Measurements from ENCODE around the gene CTDSPL.

DNA sequence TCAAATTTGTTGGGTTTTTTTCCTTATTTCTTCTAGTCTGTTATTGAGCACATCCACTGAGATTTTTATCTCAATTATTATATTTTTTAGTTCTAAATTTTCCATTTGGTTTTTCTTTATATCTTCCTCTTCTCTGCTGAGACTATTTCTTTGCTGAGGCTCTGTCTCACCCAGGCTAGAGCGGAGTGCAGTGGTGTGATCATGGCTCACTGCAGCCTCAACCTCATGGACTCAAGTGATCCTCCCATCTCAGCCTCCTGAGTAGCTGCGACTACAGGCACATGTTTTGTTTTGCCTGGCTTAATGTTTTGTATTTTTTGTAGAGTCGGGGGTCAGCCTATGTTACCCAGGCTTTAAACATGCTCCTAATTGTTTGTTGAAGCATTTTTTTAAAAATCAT is 10.2 kb downstream of the CTDSPL start:
- TF ChIP-seq SP2 (tag by site-specific recombination; IDR thresholded peaks at IDR 0.05) (no peak), ZNF544 (tag by site-specific recombination; IDR thresholded peaks at IDR 0.05) (no peak), ZNF600 (tag by site-specific recombination; IDR thresholded peaks at IDR 0.05) (no peak), ZNF184 (tag by site-specific recombination; IDR thresholded peaks at IDR 0.05) (no peak), ZBTB1 (tag by site-specific recombination; IDR thresholded peaks at IDR 0.05) (no peak), BCL11A (tag by site-specific recombination; IDR thresholded peaks at IDR 0.05; ENCODE audit: low read depth) (no peak)
- TF ChIP-seq, protein P1, sequence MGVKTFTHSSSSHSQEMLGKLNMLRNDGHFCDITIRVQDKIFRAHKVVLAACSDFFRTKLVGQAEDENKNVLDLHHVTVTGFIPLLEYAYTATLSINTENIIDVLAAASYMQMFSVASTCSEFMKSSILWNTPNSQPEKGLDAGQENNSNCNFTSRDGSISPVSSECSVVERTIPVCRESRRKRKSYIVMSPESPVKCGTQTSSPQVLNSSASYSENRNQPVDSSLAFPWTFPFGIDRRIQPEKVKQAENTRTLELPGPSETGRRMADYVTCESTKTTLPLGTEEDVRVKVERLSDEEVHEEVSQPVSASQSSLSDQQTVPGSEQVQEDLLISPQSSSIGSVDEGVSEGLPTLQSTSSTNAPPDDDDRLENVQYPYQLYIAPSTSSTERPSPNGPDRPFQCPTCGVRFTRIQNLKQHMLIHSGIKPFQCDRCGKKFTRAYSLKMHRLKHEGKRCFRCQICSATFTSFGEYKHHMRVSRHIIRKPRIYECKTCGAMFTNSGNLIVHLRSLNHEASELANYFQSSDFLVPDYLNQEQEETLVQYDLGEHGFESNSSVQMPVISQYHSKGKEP (tag by site-specific recombination; IDR thresholded peaks at IDR 0.05) = no peak
- TF ChIP-seq, protein P2, sequence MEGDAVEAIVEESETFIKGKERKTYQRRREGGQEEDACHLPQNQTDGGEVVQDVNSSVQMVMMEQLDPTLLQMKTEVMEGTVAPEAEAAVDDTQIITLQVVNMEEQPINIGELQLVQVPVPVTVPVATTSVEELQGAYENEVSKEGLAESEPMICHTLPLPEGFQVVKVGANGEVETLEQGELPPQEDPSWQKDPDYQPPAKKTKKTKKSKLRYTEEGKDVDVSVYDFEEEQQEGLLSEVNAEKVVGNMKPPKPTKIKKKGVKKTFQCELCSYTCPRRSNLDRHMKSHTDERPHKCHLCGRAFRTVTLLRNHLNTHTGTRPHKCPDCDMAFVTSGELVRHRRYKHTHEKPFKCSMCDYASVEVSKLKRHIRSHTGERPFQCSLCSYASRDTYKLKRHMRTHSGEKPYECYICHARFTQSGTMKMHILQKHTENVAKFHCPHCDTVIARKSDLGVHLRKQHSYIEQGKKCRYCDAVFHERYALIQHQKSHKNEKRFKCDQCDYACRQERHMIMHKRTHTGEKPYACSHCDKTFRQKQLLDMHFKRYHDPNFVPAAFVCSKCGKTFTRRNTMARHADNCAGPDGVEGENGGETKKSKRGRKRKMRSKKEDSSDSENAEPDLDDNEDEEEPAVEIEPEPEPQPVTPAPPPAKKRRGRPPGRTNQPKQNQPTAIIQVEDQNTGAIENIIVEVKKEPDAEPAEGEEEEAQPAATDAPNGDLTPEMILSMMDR (tag by site-specific recombination; IDR thresholded peaks at IDR 0.05) = no peak
- TF ChIP-seq, protein P3, sequence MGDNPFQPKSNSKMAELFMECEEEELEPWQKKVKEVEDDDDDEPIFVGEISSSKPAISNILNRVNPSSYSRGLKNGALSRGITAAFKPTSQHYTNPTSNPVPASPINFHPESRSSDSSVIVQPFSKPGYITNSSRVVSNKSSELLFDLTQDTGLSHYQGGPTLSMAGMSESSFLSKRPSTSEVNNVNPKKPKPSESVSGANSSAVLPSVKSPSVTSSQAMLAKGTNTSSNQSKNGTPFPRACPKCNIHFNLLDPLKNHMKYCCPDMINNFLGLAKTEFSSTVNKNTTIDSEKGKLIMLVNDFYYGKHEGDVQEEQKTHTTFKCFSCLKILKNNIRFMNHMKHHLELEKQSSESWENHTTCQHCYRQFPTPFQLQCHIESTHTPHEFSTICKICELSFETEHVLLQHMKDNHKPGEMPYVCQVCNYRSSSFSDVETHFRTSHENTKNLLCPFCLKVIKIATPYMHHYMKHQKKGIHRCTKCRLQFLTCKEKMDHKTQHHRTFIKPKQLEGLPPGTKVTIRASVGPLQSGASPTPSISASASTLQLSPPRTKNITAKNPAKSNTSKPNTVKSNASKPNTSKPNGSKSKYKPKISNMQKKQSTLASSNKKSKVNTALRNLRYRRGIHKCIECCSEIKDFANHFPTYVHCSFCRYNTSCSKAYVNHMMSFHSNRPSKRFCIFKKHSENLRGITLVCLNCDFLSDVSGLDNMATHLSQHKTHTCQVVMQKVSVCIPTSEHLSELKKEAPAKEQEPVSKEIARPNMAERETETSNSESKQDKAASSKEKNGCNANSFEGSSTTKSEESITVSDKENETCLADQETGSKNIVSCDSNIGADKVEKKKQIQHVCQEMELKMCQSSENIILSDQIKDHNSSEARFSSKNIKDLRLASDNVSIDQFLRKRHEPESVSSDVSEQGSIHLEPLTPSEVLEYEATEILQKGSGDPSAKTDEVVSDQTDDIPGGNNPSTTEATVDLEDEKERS (tag by site-specific recombination; IDR thresholded peaks at IDR 0.05) = no peak
